Measurements from ENCODE around the gene CHM.

DNA sequence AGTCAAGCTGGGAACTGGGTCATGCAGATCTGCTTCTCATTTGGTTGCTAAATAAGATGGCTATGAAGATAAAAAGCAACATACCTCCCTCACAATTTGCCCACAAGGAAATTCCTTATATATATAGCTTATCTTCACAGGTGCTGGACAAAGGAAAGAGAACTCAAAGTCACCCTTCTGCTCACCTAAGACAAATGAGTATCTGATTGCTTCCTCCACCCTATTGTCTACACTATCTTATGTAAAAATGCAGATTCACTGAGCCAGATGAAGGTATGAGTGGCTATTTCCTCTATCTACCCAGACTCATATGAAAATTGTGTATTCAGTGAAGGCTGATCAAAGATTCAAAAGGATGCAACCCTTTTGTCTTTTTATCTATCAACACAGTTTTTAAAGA is 50.8 kb downstream of the CHM start:
- TF ChIP-seq YY1 (IDR thresholded peaks at IDR 0.05; ENCODE audit: insufficient read depth, insufficient read length) (no peak), SUZ12 (IDR thresholded peaks at IDR 0.05; ENCODE audit: extremely low read depth, insufficient read depth, insufficient read length) (no peak)
